HG02588 (cell line): ENCODE data around the gene NUAK2.
A peak's percentile ranks its signal among the peaks of the same experiment; 100 is the strongest.

ENCODE experiments used
- ATAC-seq: cut with Tn5 transposase; IDR thresholded peaks from one replicate; pipeline ENCODE4 v1.9.1; 2021; ENCODE audit warnings: mild to moderate bottlenecking, moderate library complexity; ENCODE audit not compliant: unreplicated experiment

Gene NUAK2

DNA sequence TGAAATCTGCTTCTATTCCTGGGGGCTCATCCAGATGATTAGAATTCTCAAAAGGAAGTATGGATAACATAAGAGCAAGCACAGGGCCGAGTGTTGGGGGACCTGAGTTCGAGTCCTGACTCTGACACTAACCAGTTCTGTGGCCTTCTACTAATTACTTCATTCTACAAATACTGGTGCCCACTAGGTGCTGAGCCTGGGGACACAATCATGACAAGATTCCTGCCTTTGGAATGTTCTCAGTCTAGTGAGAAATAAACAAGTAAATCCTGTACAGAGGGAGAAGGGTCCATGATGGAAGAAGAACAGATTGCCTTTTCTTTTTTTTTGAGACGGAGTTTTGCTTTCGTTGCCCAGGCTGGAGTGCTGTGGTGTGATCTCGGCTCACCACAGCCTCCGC, 2.2 kb upstream of the NUAK2 start:
- ATAC-seq, result no peak

DNA sequence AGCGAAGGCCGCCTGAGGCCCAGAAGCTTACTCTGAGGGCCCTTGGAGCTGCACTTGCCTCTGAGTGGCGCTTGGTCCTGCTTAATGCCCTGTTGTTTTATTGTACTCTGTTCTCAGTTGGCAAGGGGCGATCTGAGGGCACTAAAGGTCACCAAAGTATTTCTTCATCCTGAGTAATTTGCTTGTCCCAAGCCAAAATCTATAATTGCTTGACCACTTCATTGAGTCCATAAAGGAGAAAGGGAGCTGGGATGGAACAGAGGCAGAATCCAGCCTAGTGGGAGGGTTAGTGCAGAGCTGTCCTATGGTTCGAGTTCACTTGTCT, 376 bp upstream of the NUAK2 start:
- ATAC-seq, result no peak

- ATAC-seq, result no peak
These were observed 2.2 kb downstream of the NUAK2 start for GRCh38 chr1:205319081-205320018.

DNA sequence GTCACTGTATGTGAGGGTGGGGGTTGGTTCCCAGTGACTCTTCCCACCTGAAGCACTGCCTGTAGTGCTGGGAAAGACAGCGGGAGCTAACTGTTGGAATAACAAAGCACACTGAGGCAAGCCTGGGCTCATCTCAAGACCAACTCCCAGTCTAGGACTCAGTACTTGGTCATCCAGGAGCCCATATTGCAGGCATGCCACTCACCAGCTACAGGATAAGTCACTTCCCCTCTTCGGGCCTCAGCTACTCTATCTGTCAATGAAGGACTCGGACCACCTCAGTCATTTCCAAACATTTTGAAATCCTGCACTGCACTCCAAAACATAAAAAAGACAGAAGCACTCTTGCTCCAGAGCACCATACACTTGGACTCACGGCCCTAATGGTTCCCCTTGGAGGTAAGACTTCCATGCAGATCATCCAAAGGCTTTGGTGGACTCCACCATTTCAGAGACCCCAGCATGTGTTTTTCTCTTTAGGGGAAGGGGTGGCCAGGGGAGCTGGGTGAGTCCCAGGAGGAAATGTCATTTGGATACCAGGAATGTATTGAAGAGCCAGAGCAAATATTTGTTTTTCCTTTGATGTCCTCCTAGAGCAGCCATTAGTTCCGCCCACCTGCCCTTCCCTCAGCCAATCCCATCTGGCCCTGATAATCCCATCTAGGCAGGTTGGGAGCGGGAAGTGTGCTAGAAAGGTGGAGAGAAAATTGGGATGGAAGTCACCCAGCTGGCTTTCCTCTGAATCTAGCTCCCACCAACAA, 3.1 kb downstream of the NUAK2 start:
- ATAC-seq, result no peak

- ATAC-seq, result no peak
These were observed 4.1 kb downstream of the NUAK2 start for GRCh38 chr1:205317311-205317917.

DNA sequence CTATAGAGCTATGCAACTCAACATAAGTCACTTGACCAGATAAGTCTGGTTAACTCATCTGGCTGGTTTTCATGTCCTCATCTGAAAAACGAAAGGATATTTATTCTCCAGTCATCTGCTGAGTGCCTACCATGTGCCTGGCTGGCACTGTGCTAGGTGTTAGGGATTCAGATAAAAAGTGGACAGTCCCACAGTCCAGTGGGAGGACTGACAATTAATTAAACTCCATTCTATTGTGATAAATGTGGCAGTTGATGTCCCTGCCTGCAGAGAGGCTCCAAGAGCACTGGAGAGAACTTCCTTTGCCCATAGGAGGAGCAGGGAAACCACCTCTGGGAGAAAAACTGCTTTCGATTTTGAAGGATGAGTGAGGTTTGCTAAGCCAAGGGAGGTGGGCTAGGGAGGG, 5.4 kb downstream of the NUAK2 start:
- ATAC-seq, result no peak

- ATAC-seq, result no peak
These were observed 6.4 kb downstream of the NUAK2 start for GRCh38 chr1:205315008-205315618.

DNA sequence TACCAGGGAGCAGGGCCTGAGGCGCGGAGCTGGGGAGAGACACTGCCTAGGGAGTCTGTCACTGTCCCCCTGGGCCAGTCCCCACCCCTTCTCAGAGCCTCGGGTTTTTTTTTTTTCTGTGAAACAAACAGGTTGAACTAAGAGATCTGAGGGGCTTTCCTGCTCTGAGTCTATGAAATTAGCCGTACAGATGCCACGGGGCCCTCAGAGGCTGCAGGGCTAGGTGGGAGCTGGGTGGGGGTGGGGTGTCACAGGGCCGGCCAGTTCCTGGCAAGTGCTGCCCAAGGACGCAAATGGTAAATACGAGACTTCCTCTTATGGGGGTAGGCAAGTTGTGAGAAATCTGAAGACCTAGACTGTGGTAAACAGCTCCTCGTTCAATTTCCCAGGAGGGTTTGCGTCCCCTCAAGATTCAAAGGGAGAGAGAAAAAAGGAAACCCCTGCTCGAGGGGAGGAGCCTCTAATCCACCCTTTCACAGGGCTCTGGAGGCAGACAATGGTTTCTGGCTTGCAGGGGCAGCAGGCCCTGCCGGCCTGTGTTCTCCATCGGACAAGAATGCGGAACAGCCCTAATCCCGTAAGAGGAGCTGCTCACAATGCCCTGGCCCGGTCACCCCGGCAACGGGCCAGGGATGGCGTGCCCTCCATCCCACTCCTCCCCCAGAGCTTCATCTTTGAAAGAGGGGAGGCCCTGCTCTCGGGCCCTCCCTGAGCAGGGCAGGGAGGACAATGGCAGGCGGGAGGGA, 7.8 kb downstream of the NUAK2 start:
- ATAC-seq, result peak; percentile 64

- ATAC-seq, result no peak
These were observed 8.5 kb downstream of the NUAK2 start for GRCh38 chr1:205312866-205313562.

GRCh38 chr1:205310976-205311704, 10.4 kb downstream of the NUAK2 start:
- ATAC-seq, result no peak

DNA sequence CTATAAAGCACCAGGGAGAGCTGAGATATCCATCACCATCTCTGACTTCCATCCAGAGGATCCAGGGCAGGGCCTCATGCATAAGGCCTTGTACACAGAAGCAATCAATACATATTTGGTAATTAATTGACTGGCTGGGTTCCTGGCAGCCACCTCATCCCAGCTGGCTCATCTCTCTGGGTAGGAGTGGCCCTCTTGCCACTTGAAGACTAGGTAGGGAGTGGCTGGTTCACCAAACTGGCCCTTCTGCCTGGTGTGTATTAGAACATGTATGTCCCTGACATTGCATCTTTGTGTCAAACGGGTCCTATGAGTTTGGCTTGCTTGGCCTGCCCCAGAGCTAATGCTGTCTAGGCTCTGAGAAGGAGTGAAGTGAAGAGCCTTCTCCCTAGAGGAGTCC, 11.8 kb downstream of the NUAK2 start:
- no peak for ATAC-seq

- ATAC-seq, result no peak
These were observed 14.5 kb downstream of the NUAK2 start for GRCh38 chr1:205306929-205307566.

- ATAC-seq, result no peak
These were observed 16.9 kb downstream of the NUAK2 start for GRCh38 chr1:205304695-205305070.

- no peak for ATAC-seq
These were observed 17.4 kb downstream of the NUAK2 start for GRCh38 chr1:205304046-205304694.

- no peak for ATAC-seq
These were observed 18.2 kb downstream of the NUAK2 start for GRCh38 chr1:205303247-205303888.

GRCh38 chr1:205301842-205302588, 19.5 kb downstream of the NUAK2 start:
- ATAC-seq, result no peak

DNA sequence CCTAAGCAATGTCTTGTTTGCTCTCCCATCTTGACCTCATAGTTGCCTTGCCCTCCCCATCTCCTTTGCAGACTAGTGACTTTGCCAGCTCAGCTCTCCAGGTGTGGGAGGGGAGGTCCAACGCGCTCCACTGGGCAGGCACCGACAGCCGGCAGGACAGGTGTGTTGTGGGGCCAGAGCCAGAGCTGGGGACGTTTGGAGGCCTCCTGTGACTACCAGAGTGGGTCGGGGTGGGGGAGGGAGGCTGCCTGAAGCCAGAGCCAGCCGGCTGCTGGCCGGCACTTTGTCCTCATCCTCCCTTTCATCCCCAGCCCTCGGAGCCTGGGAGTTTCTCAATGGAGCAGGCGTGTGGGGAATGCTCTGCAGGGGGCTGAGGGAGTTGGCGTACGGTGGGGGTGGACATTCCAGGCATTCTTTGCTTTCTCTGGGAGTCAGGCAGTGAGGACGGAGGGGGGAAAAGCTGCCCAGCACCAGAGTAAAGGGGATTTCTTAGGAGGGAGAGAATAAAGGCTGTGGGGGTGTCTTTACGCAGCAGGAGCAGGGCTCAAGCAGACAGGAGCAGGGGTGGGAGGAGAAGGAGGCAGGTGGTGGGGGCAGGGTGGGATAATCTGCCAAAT, 20.2 kb downstream of the NUAK2 start:
- no peak for ATAC-seq
